Endodermal cell (in vitro differentiated cells): ENCODE measurements around the gene TAMALIN. TPM values are rescaled to one million over a fixed set of nuclear protein-coding genes. Genes with fewer than 3 reads are reported as not detected.
A peak's percentile ranks its signal among the peaks of the same experiment; 100 is the strongest.

Source experiments
- DNase-seq: peaks from one replicate; pipeline ENCODE4 v3.0.0-alpha.2; 2017
- H3K27ac ChIP-seq: 2 replicates; pipeline ENCODE4 v1.5.1; 2013; ENCODE audit warnings: mild to moderate bottlenecking, low read depth, low read length, moderate library complexity
- H3K27me3 ChIP-seq: 2 replicates; pipeline ENCODE4 v1.6.1; 2013; ENCODE audit warnings: mild to moderate bottlenecking, low read length, moderate library complexity; ENCODE audit not compliant: insufficient read depth, control insufficient read depth, poor library complexity, severe bottlenecking
- H3K36me3 ChIP-seq: 2 replicates; pipeline ENCODE4 v1.7.0; 2013; ENCODE audit warnings: mild to moderate bottlenecking, low read length, moderate library complexity; ENCODE audit not compliant: control insufficient read depth, insufficient read depth
- H3K4me1 ChIP-seq: one replicate; pipeline ENCODE4 v1.7.0; 2013; ENCODE audit warnings: low read length; ENCODE audit not compliant: control insufficient read depth, insufficient read depth
- H3K4me3 ChIP-seq: 2 replicates; pipeline ENCODE4 v1.5.1; 2013; ENCODE audit warnings: mild to moderate bottlenecking, low read length, moderate library complexity
- H3K9ac ChIP-seq: 2 replicates; pipeline ENCODE4 v1.6.1; 2013; ENCODE audit warnings: mild to moderate bottlenecking, low read length, moderate library complexity; ENCODE audit not compliant: poor library complexity, severe bottlenecking; ENCODE audit errors: extremely low read depth
- H3K9me3 ChIP-seq: 2 replicates; pipeline ENCODE4 v1.6.1; 2013; ENCODE audit warnings: mild to moderate bottlenecking, low read length, moderate library complexity; ENCODE audit not compliant: control insufficient read depth
- H3K27ac Mint-ChIP-seq: 2 replicates; pipeline ENCODE4 v1.8.0; 2020; ENCODE audit warnings: mixed read lengths
- H3K27me3 Mint-ChIP-seq: 2 replicates; pipeline ENCODE4 v1.8.0; 2021; ENCODE audit warnings: mild to moderate bottlenecking, mixed read lengths; ENCODE audit not compliant: insufficient read depth
- H3K36me3 Mint-ChIP-seq: 2 replicates; pipeline ENCODE4 v1.8.0; 2020; ENCODE audit warnings: low read depth, mixed read lengths
- H3K4me1 Mint-ChIP-seq: 2 replicates; pipeline ENCODE4 v1.8.0; 2020; ENCODE audit warnings: mixed read lengths
- H3K4me3 Mint-ChIP-seq: 2 replicates; pipeline ENCODE4 v1.8.0; 2020; ENCODE audit warnings: mild to moderate bottlenecking, moderate library complexity, mixed read lengths
- H3K9me3 Mint-ChIP-seq: 2 replicates; pipeline ENCODE4 v1.8.0; 2020; ENCODE audit warnings: mild to moderate bottlenecking, mixed read lengths
- CTCF ChIP-seq: fragments of 200-600 bp; sonication (generic); conservative IDR thresholded peaks from 2 replicates; pipeline ENCODE4 v1.5.0; 2021; ENCODE audit warnings: antibody characterized with exemption, mild to moderate bottlenecking
- WGBS, 2 experiments: methylation state at CpG; one replicate each; pipeline versions ENCODE4 v1.1.5 to v1.1.7; 2013; ENCODE audit warnings: missing lambda C conversion rate in 2 of 2, mixed read lengths in 1 of 2; ENCODE audit not compliant: insufficient coverage in 1 of 2, insufficient read length in 1 of 2; 5-methylcytosine and 5-hydroxymethylcytosine counted together
- total RNA-seq, 2 donors: library from RNA; stranded (reverse); fragmentation: NEBNext Ultra II Directional in 1 of 2; extraction: Animal tissue kit (Norgen Biotek cat#: 25700) in 1 of 2; gene quantifications; 2 replicates in 1 of 2; 3 replicates in 1 of 2; pipeline ENCODE4 v1.2.1, GENCODE V29; 2021

Gene TAMALIN
- total RNA-seq, 2 donors from 2014 or later, result 4.4 to 9.1 TPM

- no peaks in the 10 kb centered on the region for H3K9me3 ChIP-seq
- no peak overlapping the region for H3K27ac Mint-ChIP-seq
- H3K9ac ChIP-seq, result no peak overlapping the region
- H3K4me3 Mint-ChIP-seq, result no peak overlapping the region
- no peak for TF ChIP-seq CTCF
- no peaks in the 10 kb centered on the region for H3K4me1 ChIP-seq
- H3K27ac ChIP-seq, result no peak overlapping the region
- peaks cover 13% of the 10 kb centered on the region for H3K27me3 Mint-ChIP-seq
- no peak for DNase-seq
- H3K27me3 ChIP-seq, result peaks cover 5% of the 10 kb centered on the region
- 90 to 94% methylated on average over 13 to 14 of the region's 14 CpGs for WGBS, 2 experiments
- peaks cover 18% of the 10 kb centered on the region for H3K36me3 Mint-ChIP-seq
- H3K36me3 ChIP-seq, result peaks cover 15% of the 10 kb centered on the region
- H3K4me3 ChIP-seq, result no peak overlapping the region
- peaks cover 4% of the 10 kb centered on the region for H3K4me1 Mint-ChIP-seq
- H3K9me3 Mint-ChIP-seq, result no peaks in the 10 kb centered on the region
Observed at GRCh38 chr12:52060498-52061177, 53.9 kb downstream of the TAMALIN start.

GRCh38 chr12:52061470-52062166, 54.9 kb downstream of the TAMALIN start:
- 82 to 100% methylated on average over 1 to 12 of the region's 12 CpGs for WGBS, 2 experiments
- H3K9me3 ChIP-seq, result no peaks in the 10 kb centered on the region
- no peak overlapping the region for H3K9ac ChIP-seq
- peaks cover 15% of the 10 kb centered on the region for H3K36me3 ChIP-seq
- no peak for DNase-seq
- Mint-ChIP-seq H3K27ac (no peak overlapping the region), H3K9me3 (no peaks in the 10 kb centered on the region), H3K4me3 (no peak overlapping the region), H3K4me1 (peaks cover 4% of the 10 kb centered on the region), H3K27me3 (peaks cover 23% of the 10 kb centered on the region), H3K36me3 (peaks cover 13% of the 10 kb centered on the region)
- H3K27me3 ChIP-seq, result peaks cover 12% of the 10 kb centered on the region
- TF ChIP-seq CTCF, result no peak
- H3K4me1 ChIP-seq, result no peaks in the 10 kb centered on the region
- H3K27ac ChIP-seq, result peak overlapping the region; percentile 72
- H3K4me3 ChIP-seq, result no peak overlapping the region

GRCh38 chr12:52062167-52063081, 55.7 kb downstream of the TAMALIN start:
- 84 to 85% methylated on average over 4 to 6 of the region's 6 CpGs for WGBS, 2 experiments
- no peak overlapping the region for H3K4me3 ChIP-seq

More at GRCh38 chr12:52062167-52063081, 55.7 kb downstream of the TAMALIN start:
- peaks cover 4% of the 10 kb centered on the region for H3K4me1 Mint-ChIP-seq
- H3K27me3 Mint-ChIP-seq, result peaks cover 30% of the 10 kb centered on the region
- H3K9me3 Mint-ChIP-seq, result no peaks in the 10 kb centered on the region
- no peak overlapping the region for H3K9ac ChIP-seq
- no peaks in the 10 kb centered on the region for H3K9me3 ChIP-seq
- H3K27me3 ChIP-seq, result peaks cover 19% of the 10 kb centered on the region
- peak overlapping the region; percentile 72 for H3K27ac ChIP-seq
- no peaks in the 10 kb centered on the region for H3K4me1 ChIP-seq
- H3K36me3 ChIP-seq, result peaks cover 6% of the 10 kb centered on the region
- H3K27ac Mint-ChIP-seq, result no peak overlapping the region
- peaks cover 7% of the 10 kb centered on the region for H3K36me3 Mint-ChIP-seq
- no peak overlapping the region for H3K4me3 Mint-ChIP-seq
- TF ChIP-seq CTCF, result no peak
- DNase-seq, result no peak
